Gastroesophageal sphincter (tissue), 3 donors: ENCODE measurements around the gene MAP3K3.

ENCODE experiments used
- CTCF ChIP-seq, 4 experiments: fragments of 200-600 bp in 2 of 4; fragments of 450-650 bp in 2 of 4; sonication (generic) in 1 of 4; IDR thresholded peaks; one replicate each; pipeline ENCODE4 v1.5.1; 2017 to 2019; ENCODE audit warnings: antibody characterized with exemption in 4 of 4, mild to moderate bottlenecking in 2 of 4, moderate library complexity in 2 of 4
- EP300 ChIP-seq: sonication (generic); formaldehyde crosslinking; IDR thresholded peaks from one replicate; pipeline ENCODE4 v1.6.1; 2017; ENCODE audit warnings: antibody characterized with exemption, mild to moderate bottlenecking
- POLR2A ChIP-seq, 2 donors: fragments of 450-650 bp; IDR thresholded peaks; one replicate each; pipeline ENCODE4 v1.6.1; 2017; ENCODE audit warnings: antibody characterized with exemption in 2 of 2, mild to moderate bottlenecking in 2 of 2, moderate library complexity in 1 of 2
- POLR2AphosphoS5 ChIP-seq: sonication (generic); formaldehyde crosslinking; IDR thresholded peaks from one replicate; pipeline ENCODE4 v1.6.1; 2017; ENCODE audit warnings: antibody characterized with exemption

DNA sequence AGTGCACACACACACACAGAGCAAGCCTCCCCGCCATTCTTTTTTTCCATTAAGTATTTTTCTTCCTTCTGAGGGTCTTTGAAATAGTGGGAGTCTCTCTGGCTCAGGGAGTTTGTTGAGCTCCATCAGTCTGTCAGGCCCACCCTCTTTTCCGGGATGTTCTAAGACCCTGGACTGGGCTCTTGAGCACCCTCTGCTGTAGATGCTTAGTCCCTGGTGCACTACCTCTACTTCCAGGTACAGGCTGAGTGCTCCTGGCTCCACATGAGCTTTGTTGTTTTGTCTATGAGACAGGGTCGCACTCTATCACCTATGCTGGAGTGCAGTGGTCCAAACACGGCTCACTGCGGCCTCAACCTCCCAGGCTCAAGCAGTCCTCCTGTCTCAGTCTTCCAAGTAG is 57.0 kb downstream of the MAP3K3 start:
- TF ChIP-seq POLR2A (IDR thresholded peaks at IDR 0.05) (no peak), POLR2AphosphoS5 (no peak), CTCF (IDR thresholded peaks at IDR 0.05) (no peak), EP300 (no peak)
